ENCODE measurements around the gene LAMA1.

Gene LAMA1

DNA sequence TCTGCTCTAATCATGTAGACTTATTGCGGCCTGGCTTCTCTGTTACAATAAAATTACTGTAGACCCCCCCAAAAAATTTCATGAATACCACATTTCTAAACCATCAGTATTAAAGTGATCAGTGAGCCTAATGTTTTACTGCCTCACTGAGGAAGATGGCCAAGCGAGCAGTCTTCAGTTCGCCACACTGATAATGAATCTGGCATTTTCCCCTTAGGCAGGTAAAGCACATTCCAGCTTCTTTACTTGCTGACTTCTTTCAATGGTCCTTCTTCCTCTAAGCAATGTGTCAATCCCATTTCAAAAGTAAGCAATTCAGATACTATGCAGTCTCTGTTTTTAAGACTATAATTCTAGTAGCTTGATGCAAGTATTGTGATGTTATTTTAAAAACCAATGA, 137.6 kb downstream of the LAMA1 start:
- no peaks in the 10 kb centered on the region for H3K36me3 ChIP-seq (replicated peaks; ENCODE audit: insufficient read depth, low read length)
- H3K9me3 ChIP-seq (replicated peaks; ENCODE audit: insufficient read depth, low read length), result no peaks in the 10 kb centered on the region
- H3K4me2 ChIP-seq (ENCODE audit: low read depth, low read length), result no peak overlapping the region
- no peak overlapping the region for H3K9ac ChIP-seq (ENCODE audit: low read length)
- DNase-seq, result no peak
- no peaks in the 10 kb centered on the region for H3K79me2 ChIP-seq (ENCODE audit: low read length)
- no peaks in the 10 kb centered on the region for H4K20me1 ChIP-seq (ENCODE audit: insufficient read depth, low read length)
- H3F3A ChIP-seq (ENCODE audit: insufficient read depth, low read length), result no peaks in the 10 kb centered on the region
- TF ChIP-seq EZH2phosphoT487 (IDR thresholded peaks at IDR 0.05; ENCODE audit: low read length), result no peak
- TF ChIP-seq, protein P1, sequence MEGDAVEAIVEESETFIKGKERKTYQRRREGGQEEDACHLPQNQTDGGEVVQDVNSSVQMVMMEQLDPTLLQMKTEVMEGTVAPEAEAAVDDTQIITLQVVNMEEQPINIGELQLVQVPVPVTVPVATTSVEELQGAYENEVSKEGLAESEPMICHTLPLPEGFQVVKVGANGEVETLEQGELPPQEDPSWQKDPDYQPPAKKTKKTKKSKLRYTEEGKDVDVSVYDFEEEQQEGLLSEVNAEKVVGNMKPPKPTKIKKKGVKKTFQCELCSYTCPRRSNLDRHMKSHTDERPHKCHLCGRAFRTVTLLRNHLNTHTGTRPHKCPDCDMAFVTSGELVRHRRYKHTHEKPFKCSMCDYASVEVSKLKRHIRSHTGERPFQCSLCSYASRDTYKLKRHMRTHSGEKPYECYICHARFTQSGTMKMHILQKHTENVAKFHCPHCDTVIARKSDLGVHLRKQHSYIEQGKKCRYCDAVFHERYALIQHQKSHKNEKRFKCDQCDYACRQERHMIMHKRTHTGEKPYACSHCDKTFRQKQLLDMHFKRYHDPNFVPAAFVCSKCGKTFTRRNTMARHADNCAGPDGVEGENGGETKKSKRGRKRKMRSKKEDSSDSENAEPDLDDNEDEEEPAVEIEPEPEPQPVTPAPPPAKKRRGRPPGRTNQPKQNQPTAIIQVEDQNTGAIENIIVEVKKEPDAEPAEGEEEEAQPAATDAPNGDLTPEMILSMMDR (IDR thresholded peaks at IDR 0.05; ENCODE audit: low read length), result no peak
- no peak for TF ChIP-seq EZH2 (optimal IDR thresholded peaks at IDR 0.05; ENCODE audit: low read depth, low read length)
- H3K27me3 ChIP-seq (replicated peaks; ENCODE audit: insufficient read depth, low read length), result no peaks in the 10 kb centered on the region
- no peaks in the 10 kb centered on the region for H3K9me2 ChIP-seq (replicated peaks; ENCODE audit: insufficient read depth, low read length)
- H3K4me3 ChIP-seq (ENCODE audit: low read length), result no peak overlapping the region
- H3K4me1 ChIP-seq (ENCODE audit: low read length), result no peaks in the 10 kb centered on the region
- H2AFZ ChIP-seq (ENCODE audit: low read length), result no peak overlapping the region
- H3K27ac ChIP-seq (ENCODE audit: low read length), result no peak overlapping the region

GRCh38 chr18:6976935-6977334, 140.7 kb downstream of the LAMA1 start:
- TF ChIP-seq EZH2phosphoT487 (IDR thresholded peaks at IDR 0.05; ENCODE audit: low read length) (no peak), EZH2 (optimal IDR thresholded peaks at IDR 0.05; ENCODE audit: low read depth, low read length) (no peak)
- TF ChIP-seq, protein P1 (IDR thresholded peaks at IDR 0.05; ENCODE audit: low read length), result no peak
- Histone ChIP-seq H3K4me3 (ENCODE audit: low read length) (no peak overlapping the region), H4K20me1 (ENCODE audit: insufficient read depth, low read length) (no peaks in the 10 kb centered on the region), H2AFZ (ENCODE audit: low read length) (no peak overlapping the region), H3K9me3 (replicated peaks; ENCODE audit: insufficient read depth, low read length) (no peaks in the 10 kb centered on the region), H3F3A (ENCODE audit: insufficient read depth, low read length) (no peaks in the 10 kb centered on the region), H3K27me3 (replicated peaks; ENCODE audit: insufficient read depth, low read length) (no peaks in the 10 kb centered on the region), H3K27ac (ENCODE audit: low read length) (no peak overlapping the region), H3K79me2 (ENCODE audit: low read length) (no peaks in the 10 kb centered on the region), H3K36me3 (replicated peaks; ENCODE audit: insufficient read depth, low read length) (no peaks in the 10 kb centered on the region), H3K9ac (ENCODE audit: low read length) (no peak overlapping the region), H3K4me2 (ENCODE audit: low read depth, low read length) (no peak overlapping the region), H3K4me1 (ENCODE audit: low read length) (no peaks in the 10 kb centered on the region), H3K9me2 (replicated peaks; ENCODE audit: insufficient read depth, low read length) (no peaks in the 10 kb centered on the region)
- no peak for DNase-seq

DNA sequence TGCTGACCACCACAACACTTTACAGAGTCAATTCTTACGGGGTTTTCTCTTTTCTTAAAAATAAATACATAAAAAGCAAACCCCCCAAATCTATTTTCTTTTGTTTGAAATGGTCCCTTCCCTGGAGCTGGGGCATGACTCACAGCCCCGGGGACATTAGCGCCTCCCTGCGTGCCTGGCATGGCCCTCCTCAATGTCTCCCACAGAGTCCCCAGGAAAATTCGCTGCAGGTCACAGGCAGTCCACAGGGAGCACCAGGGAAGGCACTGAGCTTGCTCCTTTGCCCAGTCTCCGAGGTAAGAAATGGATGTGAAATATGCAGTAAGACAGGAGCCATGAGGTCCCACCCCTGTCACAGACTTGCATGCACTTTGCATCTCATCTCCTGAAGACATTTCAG, 142.5 kb downstream of the LAMA1 start:
- no peaks in the 10 kb centered on the region for H3K36me3 ChIP-seq (replicated peaks; ENCODE audit: insufficient read depth, low read length)
- no peaks in the 10 kb centered on the region for H3F3A ChIP-seq (ENCODE audit: insufficient read depth, low read length)
- H3K9me3 ChIP-seq (replicated peaks; ENCODE audit: insufficient read depth, low read length), result no peaks in the 10 kb centered on the region
- H4K20me1 ChIP-seq (ENCODE audit: insufficient read depth, low read length), result no peaks in the 10 kb centered on the region
- H3K79me2 ChIP-seq (ENCODE audit: low read length), result no peaks in the 10 kb centered on the region
- H3K4me3 ChIP-seq (ENCODE audit: low read length), result no peak overlapping the region
- no peak for DNase-seq
- H3K9me2 ChIP-seq (replicated peaks; ENCODE audit: insufficient read depth, low read length), result no peaks in the 10 kb centered on the region
- H3K27ac ChIP-seq (ENCODE audit: low read length), result no peak overlapping the region
- no peak overlapping the region for H3K4me2 ChIP-seq (ENCODE audit: low read depth, low read length)
- no peaks in the 10 kb centered on the region for H3K4me1 ChIP-seq (ENCODE audit: low read length)
- no peaks in the 10 kb centered on the region for H3K27me3 ChIP-seq (replicated peaks; ENCODE audit: insufficient read depth, low read length)
- no peak overlapping the region for H2AFZ ChIP-seq (ENCODE audit: low read length)
- TF ChIP-seq, protein P1 (IDR thresholded peaks at IDR 0.05; ENCODE audit: low read length), result no peak
- TF ChIP-seq EZH2 (optimal IDR thresholded peaks at IDR 0.05; ENCODE audit: low read depth, low read length), result no peak
- TF ChIP-seq EZH2phosphoT487 (IDR thresholded peaks at IDR 0.05; ENCODE audit: low read length), result no peak
- no peak overlapping the region for H3K9ac ChIP-seq (ENCODE audit: low read length)

All from MM.1S (cell line).